CD4-positive, alpha-beta T cell treated with Interleukin-15 for 1 hour (primary cell): ENCODE data around the gene PPP1R12B.
"Not testable (repeated sequence)": the region's sequence is repeated elsewhere in the genome, so short reads cannot be mapped to it uniquely, and the experiment has no call there.

Source experiments
- DNase-seq: peaks from one replicate; pipeline ENCODE4 v3.0.0-alpha.2; 2020

PPP1R12B gene

GRCh38 chr1:202405928-202406327 is 57.4 kb downstream of the PPP1R12B start:
- DNase-seq = no peak

GRCh38 chr1:202406896-202407295 is 58.4 kb downstream of the PPP1R12B start:
- DNase-seq = not testable (repeated sequence)

GRCh38 chr1:202407378-202407777 is 58.9 kb downstream of the PPP1R12B start:
- DNase-seq = not testable (repeated sequence)

- DNase-seq = not testable (repeated sequence)
These were observed 61.8 kb downstream of the PPP1R12B start for GRCh38 chr1:202410251-202410650.

GRCh38 chr1:202410854-202411357 is 62.4 kb downstream of the PPP1R12B start:
- not testable (repeated sequence) for DNase-seq

GRCh38 chr1:202411422-202411821 is 62.9 kb downstream of the PPP1R12B start:
- DNase-seq = no peak

- DNase-seq = not testable (repeated sequence)
These were observed 63.9 kb downstream of the PPP1R12B start for GRCh38 chr1:202412421-202412820.

GRCh38 chr1:202416641-202417040 is 68.1 kb downstream of the PPP1R12B start:
- no peak for DNase-seq

- DNase-seq = not testable (repeated sequence)
These were observed 68.6 kb downstream of the PPP1R12B start for GRCh38 chr1:202417141-202417540.

GRCh38 chr1:202417762-202418201 is 69.3 kb downstream of the PPP1R12B start:
- DNase-seq = not testable (repeated sequence)

- not testable (repeated sequence) for DNase-seq
These were observed 71.2 kb downstream of the PPP1R12B start for GRCh38 chr1:202419731-202420130.

GRCh38 chr1:202420422-202421094 is 72.1 kb downstream of the PPP1R12B start:
- not testable (repeated sequence) for DNase-seq

GRCh38 chr1:202422709-202423108 is 74.2 kb downstream of the PPP1R12B start:
- not testable (repeated sequence) for DNase-seq

- DNase-seq = not testable (repeated sequence)
These were observed 75.8 kb downstream of the PPP1R12B start for GRCh38 chr1:202424260-202424659.

GRCh38 chr1:202430111-202430510 is 81.6 kb downstream of the PPP1R12B start:
- not testable (repeated sequence) for DNase-seq

- DNase-seq = not testable (repeated sequence)
These were observed 83.8 kb downstream of the PPP1R12B start for GRCh38 chr1:202432338-202432737.

- no peak for DNase-seq
These were observed 84.9 kb downstream of the PPP1R12B start for GRCh38 chr1:202433155-202434043.

GRCh38 chr1:202434059-202434458 is 85.6 kb downstream of the PPP1R12B start:
- DNase-seq = no peak

- DNase-seq = no peak
These were observed 90.1 kb downstream of the PPP1R12B start for GRCh38 chr1:202438393-202439174.

- no peak for DNase-seq
These were observed 90.8 kb downstream of the PPP1R12B start for GRCh38 chr1:202439308-202439707.

GRCh38 chr1:202448140-202448539 is 99.6 kb downstream of the PPP1R12B start:
- DNase-seq = not testable (repeated sequence)

- DNase-seq = not testable (repeated sequence)
These were observed 103.1 kb downstream of the PPP1R12B start for GRCh38 chr1:202451641-202452040.

- DNase-seq = no peak
These were observed 104.0 kb downstream of the PPP1R12B start for GRCh38 chr1:202452508-202452907.
